ENCODE measurements around the gene ABCF1.

Gene ABCF1

GRCh38 chr6:30560930-30561329, 10.3 kb upstream of the ABCF1 start:
- DNase-seq = no peak

DNA sequence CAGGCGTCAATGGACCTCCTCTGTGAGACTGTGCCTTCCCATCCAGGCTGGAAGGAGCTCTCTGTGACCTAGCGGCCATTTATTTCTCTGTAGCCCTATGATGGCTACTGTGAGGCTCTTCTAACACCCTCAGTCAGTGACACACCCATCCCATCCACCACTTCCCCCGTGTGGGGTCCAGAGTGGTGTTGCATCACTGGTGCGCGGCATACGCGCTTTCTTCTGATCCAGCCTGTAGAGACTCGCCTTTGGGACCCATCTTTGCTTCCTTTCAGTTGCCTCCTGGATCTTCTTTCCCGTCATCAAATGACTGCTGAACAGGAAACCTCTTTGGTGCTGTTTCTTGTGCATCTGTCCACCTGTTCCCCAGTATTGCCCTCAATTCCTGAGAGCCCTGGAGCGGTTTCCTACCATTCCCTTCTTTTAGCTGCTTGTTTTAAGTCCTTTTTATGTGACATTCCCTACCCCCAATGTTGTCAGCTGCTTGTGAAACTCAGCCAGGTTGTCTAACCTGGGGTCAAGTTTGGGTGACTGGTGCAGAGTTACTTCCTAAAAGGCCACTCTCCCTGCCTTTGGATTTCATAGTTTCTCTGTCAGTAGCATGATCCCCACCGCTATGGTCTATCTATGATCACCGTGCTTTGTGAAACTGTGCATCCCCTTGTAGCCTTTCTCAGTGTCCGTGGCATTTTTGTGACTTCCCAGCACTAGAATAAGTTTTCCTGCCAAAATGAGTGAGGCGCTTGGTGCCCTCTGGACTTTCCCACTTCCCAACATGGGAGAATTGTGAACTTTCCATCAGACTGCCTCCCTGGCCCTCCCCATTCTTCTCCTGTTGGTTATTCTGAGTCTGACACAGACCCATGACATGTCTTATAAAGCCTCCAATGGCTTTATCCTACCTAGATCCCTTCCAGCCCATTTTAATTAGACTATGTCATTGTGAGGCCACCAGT, 8.5 kb upstream of the ABCF1 start:
- no peak for DNase-seq

DNA sequence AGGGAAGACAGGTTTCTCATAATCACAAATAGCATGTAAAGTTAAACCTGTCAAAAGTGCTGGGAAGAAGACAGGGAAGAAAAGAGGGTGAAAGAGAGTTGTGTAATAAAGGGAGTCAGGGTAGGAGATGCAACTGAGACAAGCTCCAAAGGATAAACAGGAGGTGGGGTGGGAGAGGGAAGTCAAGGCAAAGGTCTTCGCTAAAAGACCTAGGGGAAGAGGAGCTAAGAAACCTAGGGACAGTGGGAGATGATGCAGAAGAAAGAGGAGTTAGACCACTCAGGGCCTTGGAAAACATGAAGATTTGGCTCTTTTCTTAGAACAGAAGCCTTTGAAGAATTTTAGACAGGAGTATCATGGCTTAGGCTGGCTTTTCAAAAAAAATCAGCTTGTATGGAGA, 7.1 kb upstream of the ABCF1 start:
- no peak for DNase-seq

DNA sequence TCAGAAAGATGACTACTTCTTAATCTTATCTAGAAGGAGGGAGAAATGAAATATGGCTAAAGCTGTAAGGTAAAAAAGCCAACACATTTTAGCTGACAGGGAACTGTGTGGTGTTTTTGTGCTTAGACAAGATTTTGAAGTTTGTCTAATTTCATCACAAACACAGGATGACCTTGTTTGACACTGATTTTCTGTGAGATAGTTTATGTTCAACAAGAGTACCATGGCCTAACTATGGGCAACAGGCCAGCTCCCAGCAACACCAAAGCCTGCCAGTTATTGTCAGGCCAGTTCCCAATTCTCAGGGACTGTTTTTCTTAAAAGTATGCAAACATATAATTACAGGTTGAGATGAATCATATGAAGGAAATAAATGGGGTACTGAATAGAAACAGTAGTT, 5.5 kb upstream of the ABCF1 start:
- no peak for DNase-seq

DNA sequence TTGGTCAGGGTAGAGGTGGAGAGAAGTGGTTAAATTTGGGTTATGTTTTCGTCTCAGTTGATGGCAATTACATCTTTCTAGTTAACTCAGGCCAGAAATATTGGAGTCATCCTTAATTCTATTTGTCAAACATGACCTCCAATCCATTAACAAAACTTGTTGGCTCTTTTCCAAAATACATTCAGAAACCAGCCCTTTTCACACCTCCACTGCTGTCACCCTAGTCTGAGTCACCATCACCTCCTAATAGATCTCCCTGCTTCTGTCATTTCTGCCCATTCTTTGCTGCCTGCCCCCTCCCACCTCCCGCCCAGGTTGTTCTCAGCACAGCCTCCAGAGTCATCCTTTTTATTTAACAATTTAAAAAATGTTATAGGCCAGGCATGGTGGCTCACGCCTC, 3.0 kb upstream of the ABCF1 start:
- peak; percentile 37 to 53 for DNase-seq

DNA sequence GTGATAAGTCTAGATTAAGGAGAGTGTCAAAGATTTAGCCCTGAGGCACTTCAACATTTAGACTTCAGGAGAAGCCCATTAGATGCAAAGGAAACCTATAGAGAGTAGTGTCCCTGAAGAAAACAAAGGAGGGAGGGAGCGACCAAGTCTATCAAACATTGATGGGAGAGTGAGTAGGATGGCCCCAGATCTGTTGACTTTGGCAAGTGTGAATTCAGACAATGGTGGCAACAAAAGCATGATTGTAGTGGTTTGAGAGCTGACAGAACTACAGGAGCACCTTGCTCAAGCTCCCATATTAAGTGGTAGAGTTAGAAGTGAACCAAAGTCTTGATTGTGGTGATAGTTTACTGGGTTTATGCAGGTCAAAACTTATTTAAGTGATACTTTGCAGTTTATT, 979 bp upstream of the ABCF1 start:
- no peak for DNase-seq

DNA sequence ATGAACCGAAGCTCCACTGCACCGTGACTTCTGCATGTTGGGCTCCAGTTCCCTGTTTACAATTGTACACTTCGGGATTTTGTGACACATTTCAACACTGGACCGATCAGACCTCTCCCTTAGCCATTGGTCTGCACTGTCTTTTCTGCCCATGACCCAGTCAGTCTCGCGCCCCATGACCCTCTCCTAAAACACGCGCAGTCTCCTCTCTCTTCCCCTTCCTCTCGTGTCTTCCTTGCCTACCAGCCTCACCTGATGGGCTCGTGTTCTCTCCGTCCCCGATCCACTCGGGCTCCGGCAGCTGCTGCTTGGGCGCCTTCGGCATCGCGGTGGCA, 535 bp upstream of the ABCF1 start:
- DNase-seq = no peak

DNA sequence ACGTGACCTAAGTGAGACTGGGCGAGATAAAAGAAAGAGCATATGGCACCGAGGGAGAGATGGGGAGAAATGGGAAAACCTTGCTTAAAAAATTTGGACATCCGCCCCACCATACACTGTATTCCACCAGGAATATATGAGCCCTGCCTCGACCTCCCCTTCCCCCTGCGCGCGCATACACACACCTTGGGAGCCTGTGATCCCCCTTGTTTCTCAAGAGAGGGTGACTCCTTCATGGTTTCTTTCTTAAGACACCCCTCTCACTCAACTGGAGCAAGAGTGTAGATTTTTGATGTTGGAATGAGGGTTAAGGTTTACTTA, 480 bp downstream of the ABCF1 start:
- DNase-seq = no peak

GRCh38 chr6:30572148-30572547, 906 bp downstream of the ABCF1 start:
- no peak for DNase-seq

DNA sequence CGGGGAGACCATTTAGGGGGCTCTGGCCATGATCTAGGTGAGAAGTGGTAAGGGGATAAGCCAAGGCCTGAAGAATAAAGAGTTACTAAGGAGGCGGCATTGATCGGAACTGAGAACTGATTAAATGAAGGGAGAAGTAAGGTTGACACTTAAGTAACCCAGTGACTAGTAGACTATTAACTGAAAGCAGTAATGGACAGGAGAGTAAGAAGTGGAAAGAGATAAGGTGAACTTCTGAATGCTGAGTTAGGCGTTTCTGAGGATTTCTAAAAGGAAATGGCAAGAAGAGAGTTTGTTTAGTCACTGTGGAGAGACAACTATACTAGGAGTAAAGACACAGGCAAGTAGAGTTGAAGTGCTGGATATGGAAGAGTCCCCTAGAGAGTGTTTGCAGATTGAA, 1.9 kb downstream of the ABCF1 start:
- no peak for DNase-seq

- DNase-seq = no peak
These were observed 6.8 kb downstream of the ABCF1 start for GRCh38 chr6:30578051-30578450.

GRCh38 chr6:30583921-30584320, 12.7 kb downstream of the ABCF1 start:
- DNase-seq = no peak

GRCh38 chr6:30589754-30590358, 18.6 kb downstream of the ABCF1 start:
- no peak for DNase-seq

DNA sequence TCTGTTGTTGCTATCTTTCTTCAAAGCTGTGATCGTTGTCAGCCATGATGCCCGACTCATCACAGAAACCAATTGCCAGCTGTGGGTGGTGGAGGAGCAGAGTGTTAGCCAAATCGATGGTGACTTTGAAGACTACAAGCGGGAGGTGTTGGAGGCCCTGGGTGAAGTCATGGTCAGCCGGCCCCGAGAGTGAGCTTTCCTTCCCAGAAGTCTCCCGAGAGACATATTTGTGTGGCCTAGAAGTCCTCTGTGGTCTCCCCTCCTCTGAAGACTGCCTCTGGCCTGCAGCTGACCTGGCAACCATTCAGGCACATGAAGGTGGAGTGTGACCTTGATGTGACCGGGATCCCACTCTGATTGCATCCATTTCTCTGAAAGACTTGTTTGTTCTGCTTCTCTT, 19.3 kb downstream of the ABCF1 start:
- no peak for DNase-seq

DNA sequence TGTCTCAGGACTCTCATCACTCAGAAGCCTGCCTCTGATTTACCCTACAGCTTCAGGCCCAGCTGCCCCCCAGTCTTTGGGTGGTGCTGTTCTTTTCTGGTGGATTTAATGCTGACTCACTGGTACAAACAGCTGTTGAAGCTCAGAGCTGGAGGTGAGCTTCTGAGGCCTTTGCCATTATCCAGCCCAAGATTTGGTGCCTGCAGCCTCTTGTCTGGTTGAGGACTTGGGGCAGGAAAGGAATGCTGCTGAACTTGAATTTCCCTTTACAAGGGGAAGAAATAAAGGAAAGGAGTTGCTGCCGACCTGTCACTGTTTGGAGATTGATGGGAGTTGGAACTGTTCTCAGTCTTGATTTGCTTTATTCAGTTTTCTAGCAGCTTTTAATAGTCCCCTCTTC, 19.8 kb downstream of the ABCF1 start:
- DNase-seq = no peak

DNA sequence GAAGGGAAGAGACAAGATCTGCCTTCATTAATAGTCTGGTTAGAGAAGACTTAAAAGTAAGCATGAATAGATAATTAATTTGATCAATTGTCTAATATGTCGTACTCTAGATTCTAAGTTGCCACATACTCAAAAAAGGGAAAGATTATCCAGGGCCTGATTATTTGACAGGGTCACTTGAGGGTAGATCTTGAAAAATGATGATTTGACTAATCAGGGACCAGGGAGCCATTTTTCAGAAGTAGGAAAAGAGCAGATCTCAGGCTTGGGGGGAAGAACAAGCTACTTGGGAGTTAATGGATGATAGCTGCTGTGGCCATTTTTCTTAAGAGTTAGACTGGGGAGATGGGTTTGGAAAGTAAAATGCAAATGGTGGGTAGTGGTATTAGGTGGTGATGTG, 21.0 kb downstream of the ABCF1 start:
- no peak for DNase-seq

GRCh38 chr6:30597315-30598144, 26.3 kb downstream of the ABCF1 start:
- peak; percentile 89 to 91 for DNase-seq

DNA sequence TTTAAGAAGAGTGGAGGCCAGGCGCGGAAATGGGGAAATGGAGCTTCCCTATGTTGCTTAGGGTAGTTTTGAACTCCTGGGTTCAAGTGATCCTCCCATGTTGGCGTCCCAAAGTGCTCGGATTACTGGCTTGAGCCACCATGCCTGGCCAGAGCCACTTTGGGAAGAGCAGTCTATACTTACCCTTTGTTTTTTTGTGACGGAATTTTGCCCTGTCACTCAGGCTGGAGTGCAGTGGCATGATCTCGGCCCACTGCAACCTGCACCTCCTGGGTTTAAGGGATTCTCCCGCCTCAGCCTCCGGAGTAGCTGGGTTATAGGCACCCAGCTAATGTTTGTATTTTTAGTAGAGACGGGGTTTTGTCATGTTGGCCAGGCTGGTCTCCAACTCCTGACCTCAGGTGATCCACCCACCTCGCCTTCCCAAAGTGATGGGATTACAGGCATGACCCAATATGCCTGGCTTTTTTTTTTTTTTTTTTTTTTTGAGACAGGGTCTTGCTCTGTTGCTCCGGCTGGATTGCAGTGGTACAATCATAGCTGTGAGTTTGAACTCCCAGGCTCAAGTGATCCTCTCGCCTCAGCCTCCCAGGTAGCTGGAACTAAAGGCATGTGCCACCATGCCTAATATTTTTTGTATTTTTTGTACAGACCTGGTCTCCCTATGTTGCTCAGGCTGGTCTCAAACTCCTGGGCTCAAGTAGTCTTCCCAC, 27.8 kb downstream of the ABCF1 start:
- DNase-seq = no peak

DNA sequence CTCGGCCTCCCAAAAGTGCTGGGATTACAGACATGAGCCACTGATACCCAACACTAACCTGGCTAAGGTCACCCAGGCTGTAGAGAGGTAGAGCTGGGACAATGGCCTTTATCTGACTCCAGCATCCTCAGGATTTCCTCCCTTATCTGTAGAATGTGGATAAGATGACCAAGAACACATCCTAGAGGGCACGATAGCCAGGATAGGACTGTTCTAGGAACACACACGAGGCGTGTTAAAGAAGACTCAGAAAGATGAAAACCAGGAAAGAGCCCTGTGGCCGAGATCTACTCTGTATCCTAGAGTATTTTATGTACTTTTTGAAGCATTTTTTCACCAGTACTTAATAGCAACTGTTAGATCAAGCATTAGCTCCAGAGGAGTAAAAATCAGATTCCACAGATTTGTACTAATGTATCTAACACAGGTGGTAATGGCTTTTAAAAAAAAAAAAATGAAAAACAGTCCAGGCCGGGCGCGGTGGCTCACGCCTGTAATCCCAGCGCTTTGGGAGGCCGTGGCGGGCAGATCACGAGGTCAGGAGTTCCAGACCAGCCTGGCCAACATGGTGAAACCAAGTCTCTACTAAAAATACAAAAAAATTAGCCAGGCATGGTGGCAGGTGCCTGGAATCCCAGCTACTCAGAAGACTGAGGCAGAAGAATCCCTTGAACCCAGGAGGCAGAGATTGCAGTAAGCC, 28.5 kb downstream of the ABCF1 start:
- DNase-seq = no peak

- DNase-seq = no peak
These were observed 29.3 kb downstream of the ABCF1 start for GRCh38 chr6:30600451-30600961.

GRCh38 chr6:30601436-30601814, 30.2 kb downstream of the ABCF1 start:
- no peak for DNase-seq
